Chondrocyte (in vitro differentiated cells): ENCODE results near the gene TPCN1. TPM values are rescaled to one million over a fixed set of nuclear protein-coding genes. Genes with fewer than 3 reads are reported as not detected.

Source experiments
- DNase-seq: peaks from one replicate; pipeline ENCODE4 v3.0.0; 2021; ENCODE audit warnings: mixed read lengths, low spot score
- H3K27ac Mint-ChIP-seq: one replicate; pipeline ENCODE4 v1.8.0; 2021; ENCODE audit warnings: mild to moderate bottlenecking, moderate library complexity, mixed read lengths; ENCODE audit not compliant: unreplicated experiment
- H3K27me3 Mint-ChIP-seq: 2 replicates; pipeline ENCODE4 v1.8.0; 2021; ENCODE audit warnings: low read depth, mixed read lengths
- H3K36me3 Mint-ChIP-seq: 2 replicates; pipeline ENCODE4 v1.8.0; 2021; ENCODE audit warnings: low read depth, mixed read lengths
- H3K4me1 Mint-ChIP-seq: 2 replicates; pipeline ENCODE4 v1.8.0; 2021; ENCODE audit warnings: low read depth, mild to moderate bottlenecking, mixed read lengths
- H3K4me3 Mint-ChIP-seq: one replicate; pipeline ENCODE4 v1.8.0; 2021; ENCODE audit warnings: mild to moderate bottlenecking, moderate library complexity, mixed read lengths; ENCODE audit not compliant: unreplicated experiment
- H3K9me3 Mint-ChIP-seq: 2 replicates; pipeline ENCODE4 v1.8.0; 2021; ENCODE audit warnings: low read depth, mixed read lengths
- CTCF ChIP-seq: fragments of 200-600 bp; sonication (generic); IDR thresholded peaks from 2 replicates; pipeline ENCODE4 v1.5.0; 2021; ENCODE audit warnings: antibody characterized with exemption, mild to moderate bottlenecking, moderate library complexity
- total RNA-seq: library from RNA; stranded (reverse); gene quantifications from 3 replicates; pipeline ENCODE4 v1.2.1, GENCODE V29; 2021

The TPCN1 gene
- total RNA-seq, 1 donor from 2014 or later: 35.9 TPM

GRCh38 chr12:113184098-113184899 is 37.0 kb upstream of the TPCN1 start:
- TF ChIP-seq CTCF: no peak
- peaks cover 11% of the 10 kb centered on the region for H3K36me3 Mint-ChIP-seq
- no peaks in the 10 kb centered on the region for H3K27me3 Mint-ChIP-seq
- no peaks in the 10 kb centered on the region for H3K9me3 Mint-ChIP-seq
- DNase-seq: no peak
- H3K27ac Mint-ChIP-seq: peak overlapping the region; percentile 95
- peaks cover 26% of the 10 kb centered on the region for H3K4me1 Mint-ChIP-seq
- peak overlapping the region; percentile 90 for H3K4me3 Mint-ChIP-seq

GRCh38 chr12:113184900-113185179 is 36.4 kb upstream of the TPCN1 start:
- Mint-ChIP-seq H3K36me3 (peaks cover 8% of the 10 kb centered on the region), H3K27me3 (no peaks in the 10 kb centered on the region), H3K27ac (peak overlapping the region; percentile 95), H3K4me1 (peaks cover 26% of the 10 kb centered on the region), H3K9me3 (no peaks in the 10 kb centered on the region), H3K4me3 (peak overlapping the region; percentile 90)
- no peak for TF ChIP-seq CTCF
- DNase-seq: peak; percentile 95

DNA sequence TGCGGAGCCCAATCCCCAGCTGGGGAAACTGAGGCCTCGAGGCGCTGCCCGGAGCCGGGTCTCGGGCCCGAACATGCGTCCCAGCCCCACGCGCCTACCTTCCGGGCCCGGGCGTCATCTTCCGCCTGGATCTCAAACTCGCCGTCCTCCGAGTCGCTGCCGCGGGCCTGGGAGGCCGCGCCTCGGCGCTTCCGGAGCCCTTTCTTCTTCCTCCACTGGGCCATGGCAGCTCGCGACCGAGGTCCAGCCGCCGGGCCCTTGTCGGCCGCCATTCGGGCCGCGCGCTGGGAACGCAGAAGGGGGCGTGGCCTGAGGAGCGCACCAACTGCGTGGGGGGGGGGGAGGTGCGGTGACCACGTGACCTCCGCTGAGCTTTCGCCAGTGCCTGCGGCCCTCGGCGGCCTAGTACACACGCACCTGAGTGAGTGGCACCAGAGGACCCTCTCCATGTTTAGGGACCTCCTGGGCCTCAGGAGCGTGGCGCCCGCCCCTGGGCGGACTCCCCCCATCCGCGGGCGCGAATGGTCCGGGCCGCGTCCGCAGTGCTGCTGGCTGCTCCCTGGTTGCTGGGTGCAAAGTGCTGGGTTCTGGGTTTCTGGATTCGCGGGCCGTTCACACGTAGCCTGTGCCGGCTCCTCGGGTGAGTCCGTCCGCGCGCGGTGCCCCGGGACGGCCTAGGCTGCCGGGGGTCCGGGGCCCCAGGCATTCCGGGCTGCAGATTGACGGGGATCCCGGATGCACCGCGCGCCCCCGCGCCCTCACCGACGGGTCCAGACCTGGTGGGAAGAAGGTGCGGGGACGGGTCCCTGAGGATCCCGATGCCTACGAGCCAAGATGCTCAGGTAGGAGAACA is 35.9 kb upstream of the TPCN1 start, which contains the start of the genes DDX54 and RITA1:
TSS of gene DDX54 (minus strand) at position 299 of the 853 bp plus-strand sequence. CDS start at position 272, 27 bp downstream.
TSS of gene RITA1 (plus strand) at position 542 of the 853 bp plus-strand sequence. CDS start 1,026 bp downstream, outside the sequence.
- Mint-ChIP-seq H3K4me1 (peaks cover 26% of the 10 kb centered on the region), H3K9me3 (no peaks in the 10 kb centered on the region), H3K36me3 (peaks cover 4% of the 10 kb centered on the region), H3K4me3 (peak within 1 kb of the TSS; percentile 90), H3K27ac (peak within 1 kb of the TSS; percentile 95), H3K27me3 (no peaks in the 10 kb centered on the region)
- TF ChIP-seq CTCF: no peak
- DNase-seq: no peak

GRCh38 chr12:113186033-113186365 is 35.3 kb upstream of the TPCN1 start:
- no peaks in the 10 kb centered on the region for H3K9me3 Mint-ChIP-seq
- peaks cover 1% of the 10 kb centered on the region for H3K36me3 Mint-ChIP-seq
- peak overlapping the region; percentile 90 for H3K4me3 Mint-ChIP-seq
- peak overlapping the region; percentile 52 for H3K27ac Mint-ChIP-seq
- no peaks in the 10 kb centered on the region for H3K27me3 Mint-ChIP-seq
- peaks cover 29% of the 10 kb centered on the region for H3K4me1 Mint-ChIP-seq
- DNase-seq: no peak
- no peak for TF ChIP-seq CTCF

DNA sequence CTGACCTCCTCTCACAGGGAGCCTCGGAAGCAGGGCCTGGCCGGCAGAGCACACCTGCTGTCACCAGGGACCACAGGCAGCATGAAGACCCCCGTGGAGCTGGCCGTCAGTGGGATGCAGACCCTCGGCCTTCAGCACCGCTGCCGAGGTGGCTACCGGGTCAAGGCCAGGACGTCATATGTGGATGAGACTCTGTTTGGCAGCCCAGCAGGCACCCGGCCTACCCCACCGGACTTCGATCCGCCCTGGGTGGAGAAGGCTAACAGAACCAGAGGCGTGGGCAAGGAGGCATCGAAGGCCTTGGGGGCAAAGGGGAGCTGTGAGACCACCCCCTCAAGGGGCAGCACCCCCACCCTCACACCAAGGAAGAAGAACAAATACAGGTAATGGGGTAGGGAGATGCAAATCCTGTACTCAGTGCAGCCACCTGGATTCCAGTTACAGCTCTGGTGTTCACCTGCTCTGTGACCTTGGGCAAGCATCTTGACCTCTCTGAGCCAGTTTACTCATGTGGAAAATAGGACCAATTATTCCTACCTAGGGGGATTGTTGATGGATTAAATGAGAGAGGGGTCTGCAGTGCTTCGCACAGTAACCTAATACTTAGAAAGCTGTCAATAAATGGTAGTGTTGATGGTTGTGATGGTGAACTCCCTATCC is 34.5 kb upstream of the TPCN1 start:
- Mint-ChIP-seq H3K27ac (peak overlapping the region; percentile 52), H3K4me3 (peak overlapping the region; percentile 90), H3K36me3 (peaks cover 1% of the 10 kb centered on the region), H3K27me3 (no peaks in the 10 kb centered on the region), H3K9me3 (no peaks in the 10 kb centered on the region), H3K4me1 (peaks cover 29% of the 10 kb centered on the region)
- no peak for TF ChIP-seq CTCF
- DNase-seq: no peak
